Ovary (tissue), 9 donors: Measurements from ENCODE around the gene SPI1. TPM values are rescaled to one million over a fixed set of nuclear protein-coding genes. Genes with fewer than 3 reads are reported as not detected.

Experiments
- DNase-seq, 5 donors: peaks; one replicate each; pipeline ENCODE4 v3.0.0-alpha.2; 2019 to 2020
- H3K27ac ChIP-seq, 2 donors: fragments of 200-600 bp; one replicate each; pipeline versions ENCODE4 v1.5.1 to v1.8.0; 2019 to 2022
- H3K27me3 ChIP-seq: fragments of 200-600 bp; one replicate; pipeline ENCODE4 v1.8.0; 2022
- H3K36me3 ChIP-seq: fragments of 200-600 bp; sonication (generic); one replicate; pipeline ENCODE4 v1.5.1; 2019
- H3K4me1 ChIP-seq: one replicate; pipeline ENCODE4 v1.8.1; 2013; ENCODE audit warnings: mild to moderate bottlenecking, moderate library complexity; ENCODE audit not compliant: insufficient read depth
- H3K4me3 ChIP-seq: fragments of 200-600 bp; sonication (generic); one replicate; pipeline ENCODE4 v1.5.1; 2017
- H3K9me3 ChIP-seq, 2 donors: fragments of 200-600 bp in 1 of 2; sonication (generic) in 1 of 2; one replicate each; pipeline versions ENCODE4 v1.5.1 to v1.8.1; 2013 to 2019; ENCODE audit warnings: mild to moderate bottlenecking in 1 of 2, moderate library complexity in 1 of 2
- CTCF ChIP-seq, 3 donors: fragments of 450-650 bp in 2 of 3; fragments of 200-600 bp in 1 of 3; IDR thresholded peaks; one replicate each; pipeline versions ENCODE4 v1.5.1 to v1.8.0; 2016 to 2022; ENCODE audit warnings: antibody characterized with exemption in 3 of 3, mild to moderate bottlenecking in 1 of 3
- EP300 ChIP-seq: sonication (generic); formaldehyde crosslinking; IDR thresholded peaks from one replicate; pipeline ENCODE4 v1.6.1; 2017; ENCODE audit warnings: antibody characterized with exemption
- POLR2A ChIP-seq: fragments of 450-650 bp; IDR thresholded peaks from one replicate; pipeline ENCODE4 v1.6.1; 2017; ENCODE audit warnings: antibody characterized with exemption, mild to moderate bottlenecking, moderate library complexity
- WGBS, 3 donors: extraction: QIAGEN DNeasy Blood & Tissue Kit in 1 of 3; methylation state at CpG; one replicate each; pipeline versions ENCODE4 v1.1.5 to v1.1.7; 2013 to 2017; 5-methylcytosine and 5-hydroxymethylcytosine counted together
- intact Hi-C, 4 donors: fragments of 100-400 bp; cut with DNase I; formaldehyde crosslinking; loops; one replicate each; pipeline versions ENCODE4 v1.11.0 to v1.15.1; 2022 to 2023
- polyA plus RNA-seq, 2 donors: library from polyadenylated mRNA; stranded (reverse); fragments of 200-250 nt in 1 of 2; fragments of 350-450 nt in 1 of 2; fragmentation: Illumina TruSeq in 1 of 2; extraction: RNeasy Lipid Tissue Mini Kit (QIAGEN cat#74804) in 1 of 2; gene quantifications; one replicate each; pipeline ENCODE4 v1.2.3, GENCODE V29; 2013 to 2014
- total RNA-seq, 7 donors: library from RNA; depleted of rRNA in 2 of 7; stranded (reverse); fragments of >200 nt in 2 of 7; fragmentation: NEBNext Ultra II Directional in 3 of 7; extraction: Animal tissue kit (Norgen Biotek cat#: 25700) in 3 of 7; gene quantifications; one replicate each; pipeline versions ENCODE4 v1.1.0 to v1.2.4, GENCODE V29; 2016 to 2023
- donor health status: DM: no; HTN: no; CAD: no; lungs with moderate emphysema.
- donor health status: DM: no; HTN: no; CAD: no.
- donor health status: Bipolar disorder and iron deficiency.
- donor health status: DM: yes; HTN: yes; CAD: no.
- donor health status: DM: no; HTN: no; CAD: no.
- donor health status: DM: yes; HTN: yes; CAD: no.

Gene SPI1
- total and polyA plus RNA-seq, 9 donors, result 3.9 to 21.5 (median 6.8) TPM

GRCh38 chr11:47352556-47352955 lies 25.8 kb downstream of the SPI1 start, which contains the start of gene MYBPC3:
TSS of gene MYBPC3 (minus strand) at chr11:47352702. CDS start at chr11:47352647, 55 bp downstream.
- Histone ChIP-seq H3K27ac (no peak within 1 kb of the TSS), H3K4me1 (peaks cover 2% of the 10 kb centered on the region), H3K36me3 (no peaks in the 10 kb centered on the region), H3K9me3 (no peaks in the 10 kb centered on the region), H3K4me3 (no peak within 1 kb of the TSS), H3K27me3 (no peaks in the 10 kb centered on the region)
- DNase-seq, result no peak
- intact Hi-C loops, result loop anchor here (5.0 to 10.0 kb wide), 8 partner anchors 88 to 468 kb away; partner anchors contain the start of genes ARFGAP2 (in 1 of the 4) and NR1H3 (in 1 of the 4)
- WGBS, 3 donors, result 72 to 80% (median 80%) methylated on average over 5 of the region's 5 CpGs
- TF ChIP-seq POLR2A (no peak), CTCF (IDR thresholded peaks at IDR 0.05) (no peak), EP300 (no peak)

GRCh38 chr11:47351156-47352126 lies 26.9 kb downstream of the SPI1 start:
- 60 to 75% (median 73%) methylated on average over 28 to 29 of the region's 29 CpGs for WGBS, 3 donors
- H3K27me3 ChIP-seq, result no peaks in the 10 kb centered on the region
- peaks cover 2% of the 10 kb centered on the region for H3K4me1 ChIP-seq
- H3K36me3 ChIP-seq, result no peaks in the 10 kb centered on the region
- no peak for TF ChIP-seq POLR2A
- no peak overlapping the region for H3K27ac ChIP-seq
- no peaks in the 10 kb centered on the region for H3K9me3 ChIP-seq
- intact Hi-C loops, result loop anchor here (5.0 to 10.0 kb wide), 8 partner anchors 87 to 467 kb away; partner anchors contain the start of genes ARFGAP2 (in 1 of the 4) and NR1H3 (in 1 of the 4)
- DNase-seq, result no peak
- H3K4me3 ChIP-seq, result no peak overlapping the region

GRCh38 chr11:47350315-47350714 lies 28.0 kb downstream of the SPI1 start:
- intact Hi-C loops, result loop anchor here (5.0 to 10.0 kb wide), 8 partner anchors 86 to 466 kb away; partner anchors contain the start of genes ARFGAP2 (in 1 of the 4) and NR1H3 (in 1 of the 4)
- Histone ChIP-seq H3K27me3 (no peaks in the 10 kb centered on the region), H3K36me3 (no peaks in the 10 kb centered on the region), H3K27ac (no peak overlapping the region), H3K4me3 (no peak overlapping the region), H3K9me3 (no peaks in the 10 kb centered on the region), H3K4me1 (peaks cover 2% of the 10 kb centered on the region)
- no peak for DNase-seq
- 87 to 92% (median 91%) methylated on average over 9 of the region's 9 CpGs for WGBS, 3 donors
- no peak for TF ChIP-seq CTCF (IDR thresholded peaks at IDR 0.05)
- TF ChIP-seq POLR2A, result no peak
- TF ChIP-seq EP300, result no peak

GRCh38 chr11:47349521-47350095 lies 28.7 kb downstream of the SPI1 start:
- whole genome bisulfite sequencing, 3 donors, result 87 to 88% (median 87%) methylated on average over 23 of the region's 23 CpGs
- no peaks in the 10 kb centered on the region for H3K36me3 ChIP-seq
- intact Hi-C loops, result loop anchor here (5.0 to 10.0 kb wide), 8 partner anchors 85 to 465 kb away; partner anchors contain the start of genes ARFGAP2 (in 1 of the 4) and NR1H3 (in 1 of the 4)
- no peak for DNase-seq
- no peaks in the 10 kb centered on the region for H3K27me3 ChIP-seq
- H3K4me1 ChIP-seq, result peaks cover 2% of the 10 kb centered on the region
- no peaks in the 10 kb centered on the region for H3K9me3 ChIP-seq
- no peak overlapping the region for H3K27ac ChIP-seq
- H3K4me3 ChIP-seq, result no peak overlapping the region
- no peak for TF ChIP-seq CTCF (IDR thresholded peaks at IDR 0.05)
- no peak for TF ChIP-seq EP300
- no peak for TF ChIP-seq POLR2A
